NK-92 (cell line): ENCODE data around the gene IQCM.

Experiments
- DNase-seq: peaks from one replicate; lab custom pipeline; 2025; ENCODE audit not compliant: unreplicated experiment; lab: John Stamatoyannopoulos, UW

The IQCM gene

GRCh38 chr4:149713031-149713430, 102.6 kb downstream of the IQCM start:
- DNase-seq: no peak

- no peak for DNase-seq
These were observed 103.9 kb downstream of the IQCM start for GRCh38 chr4:149711593-149712365.

GRCh38 chr4:149709640-149710039, 106.0 kb downstream of the IQCM start:
- no peak for DNase-seq

GRCh38 chr4:149708513-149709130, 107.0 kb downstream of the IQCM start:
- no peak for DNase-seq

GRCh38 chr4:149707862-149708261, 107.8 kb downstream of the IQCM start:
- no peak for DNase-seq

GRCh38 chr4:149706942-149707341, 108.7 kb downstream of the IQCM start:
- DNase-seq: no peak

GRCh38 chr4:149702414-149703293, 113.0 kb downstream of the IQCM start:
- no peak for DNase-seq

GRCh38 chr4:149701435-149702156, 114.0 kb downstream of the IQCM start:
- DNase-seq: no peak

- DNase-seq: no peak
These were observed 115.4 kb downstream of the IQCM start for GRCh38 chr4:149700272-149700671.

- DNase-seq: no peak
These were observed 116.0 kb downstream of the IQCM start for GRCh38 chr4:149699642-149700041.

GRCh38 chr4:149690726-149691125, 124.9 kb downstream of the IQCM start:
- DNase-seq: no peak

GRCh38 chr4:149684516-149684915, 131.1 kb downstream of the IQCM start:
- no peak for DNase-seq

GRCh38 chr4:149676076-149676475, 139.6 kb downstream of the IQCM start:
- no peak for DNase-seq

- no peak for DNase-seq
These were observed 169.9 kb downstream of the IQCM start for GRCh38 chr4:149645790-149646189.

- DNase-seq: no peak
These were observed 177.6 kb downstream of the IQCM start for GRCh38 chr4:149638073-149638472.

- DNase-seq: no peak
These were observed 181.3 kb downstream of the IQCM start for GRCh38 chr4:149634368-149634767.

GRCh38 chr4:149631629-149632028, 184.0 kb downstream of the IQCM start:
- DNase-seq: no peak

GRCh38 chr4:149630064-149630463, 185.6 kb downstream of the IQCM start:
- DNase-seq: no peak

GRCh38 chr4:149605601-149606378, 209.9 kb downstream of the IQCM start:
- DNase-seq: no peak

- DNase-seq: no peak
These were observed 210.8 kb downstream of the IQCM start for GRCh38 chr4:149604827-149605226.
